Measurements from ENCODE around the gene PILRB. TPM values are rescaled to one million over a fixed set of nuclear protein-coding genes. Genes with fewer than 3 reads are reported as not detected.

Gene PILRB
- total and polyA plus RNA-seq, 9 of the 15 experiments (the other 6 are each of a cell fraction or from before 2014, with no cell fraction given): 6.2 to 94.6 (median 37.0) TPM

DNA sequence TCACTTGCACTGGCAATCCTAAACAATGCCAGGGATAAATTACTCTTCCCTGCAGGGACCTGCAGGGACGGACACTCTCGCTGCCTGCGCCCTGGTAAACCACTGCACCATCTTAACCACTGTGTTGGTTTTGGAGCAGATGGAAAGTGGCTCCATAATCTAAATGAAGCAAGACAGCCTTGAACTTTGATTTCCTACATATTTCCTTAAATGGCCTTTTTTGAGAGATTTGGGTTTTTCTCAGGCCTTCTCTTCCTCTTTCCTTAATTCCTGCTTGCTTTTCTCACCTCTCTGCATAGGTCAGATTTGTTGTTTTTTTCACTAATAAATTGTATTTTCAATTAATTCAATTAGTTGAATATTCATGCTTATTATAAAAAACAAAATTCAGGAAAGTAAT lies 18.1 kb downstream of the PILRB start:
- no peaks in the 10 kb centered on the region for H3K9me3 ChIP-seq (replicated peaks; ENCODE audit: control insufficient read depth, insufficient read depth, low read depth, low read length)
- BruUV-seq (replicated peaks): no TSS peak
- H3K27me3 ChIP-seq (ENCODE audit: control insufficient read depth in 2 of 2, insufficient read depth in 2 of 2, low read length in 2 of 2): no peaks in the 10 kb centered on the region
- H2AFZ ChIP-seq (ENCODE audit: low read depth, low read length): no peak overlapping the region
- DNase-seq (ENCODE audit: extremely low read depth in 1 of 4, low spot score in 3 of 4): no peak
- ATAC-seq: no peak
- no peak overlapping the region for H3K4me3 ChIP-seq
- no peak overlapping the region for H3K4me2 ChIP-seq (ENCODE audit: insufficient read depth, low read length)
- peaks cover 4 to 38% of the 10 kb centered on the region in 2 experiments; a peak in 4 of 5 replicates for H3K4me1 ChIP-seq (replicated peaks in 1 of 2; ENCODE audit: control insufficient read depth in 2 of 2, insufficient read depth in 2 of 2, low read length in 2 of 2)
- H3K9me1 ChIP-seq (ENCODE audit: control insufficient read depth, insufficient read depth, low read length): no peaks in the 10 kb centered on the region
- TF ChIP-seq GATA2 (CRISPR knock-in tag; IDR thresholded peaks at IDR 0.05): no peak
- TF ChIP-seq, protein P1, sequence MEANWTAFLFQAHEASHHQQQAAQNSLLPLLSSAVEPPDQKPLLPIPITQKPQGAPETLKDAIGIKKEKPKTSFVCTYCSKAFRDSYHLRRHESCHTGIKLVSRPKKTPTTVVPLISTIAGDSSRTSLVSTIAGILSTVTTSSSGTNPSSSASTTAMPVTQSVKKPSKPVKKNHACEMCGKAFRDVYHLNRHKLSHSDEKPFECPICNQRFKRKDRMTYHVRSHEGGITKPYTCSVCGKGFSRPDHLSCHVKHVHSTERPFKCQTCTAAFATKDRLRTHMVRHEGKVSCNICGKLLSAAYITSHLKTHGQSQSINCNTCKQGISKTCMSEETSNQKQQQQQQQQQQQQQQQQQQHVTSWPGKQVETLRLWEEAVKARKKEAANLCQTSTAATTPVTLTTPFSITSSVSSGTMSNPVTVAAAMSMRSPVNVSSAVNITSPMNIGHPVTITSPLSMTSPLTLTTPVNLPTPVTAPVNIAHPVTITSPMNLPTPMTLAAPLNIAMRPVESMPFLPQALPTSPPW (CRISPR knock-in tag; IDR thresholded peaks at IDR 0.05): no peak
- TF ChIP-seq KAT2B (IDR thresholded peaks at IDR 0.05; ENCODE audit: low read depth, low read length): no peak
- no peak for TF ChIP-seq ZNF384 (IDR thresholded peaks at IDR 0.05; ENCODE audit: low read depth, low read length)
- TF ChIP-seq ZNF76 (CRISPR knock-in tag; IDR thresholded peaks at IDR 0.05; ENCODE audit: borderline replicate concordance): no peak
- no peaks in the 10 kb centered on the region for H3K79me2 ChIP-seq (ENCODE audit: control insufficient read depth, insufficient read depth, low read length)
- POLR2A ChIA-PET: interaction anchor here (1.0 kb wide), 1 partner anchor 11 kb away, joined by 3 read pairs; no protein-coding TSS in a partner anchor
- intact Hi-C loops (cut with micrococcal nuclease): no loop called here
- H3K27ac ChIP-seq (ENCODE audit: extremely low read depth, low read depth, low read length): no peak overlapping the region
- 88% methylated on average over 3 of the region's 3 CpGs for WGBS (ENCODE audit: insufficient coverage, low coverage, missing lambda C conversion rate)
- no peaks in the 10 kb centered on the region for H4K20me1 ChIP-seq (replicated peaks; ENCODE audit: control insufficient read depth, insufficient read depth, low read length)
- in situ Hi-C loops (cut with MboI): no loop called here
- no peak overlapping the region for H3K9ac ChIP-seq (ENCODE audit: insufficient read depth in 1 of 2, low read depth in 2 of 2, low read length in 2 of 2)
- H3K36me3 ChIP-seq (ENCODE audit: control insufficient read depth, insufficient read depth, low read length): no peaks in the 10 kb centered on the region
- FAIRE-seq: no peak
- CTCF ChIA-PET (ENCODE audit: low intra/inter-chr PET ratio): no interaction called here
